ENCODE data around the gene ZNF385B.

Gene ZNF385B

GRCh38 chr2:179470992-179471391 is 390.4 kb downstream of the ZNF385B start:
- no peak for DNase-seq (ENCODE audit: low read depth in 1 of 2, low spot score in 1 of 2)

DNA sequence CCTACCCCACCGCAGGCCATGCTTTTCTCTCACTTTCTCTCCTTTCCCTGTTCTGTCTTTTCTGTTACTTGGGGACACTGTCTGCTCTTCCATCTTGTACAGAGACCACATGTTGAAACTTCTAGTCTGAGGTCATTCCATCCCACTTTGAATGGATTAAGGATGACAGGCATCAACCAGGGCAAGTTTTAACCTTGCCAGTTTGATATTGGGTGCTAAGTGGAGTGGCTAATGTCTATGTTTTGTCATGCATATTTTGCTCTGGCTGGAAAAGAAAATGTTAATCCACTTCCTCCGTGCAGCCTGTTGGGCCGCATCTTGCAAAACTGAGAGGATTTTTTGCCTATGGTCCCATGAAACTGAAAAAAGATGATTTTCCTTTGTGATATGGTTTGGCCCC is 391.3 kb downstream of the ZNF385B start:
- Histone ChIP-seq H3K27ac (replicated peaks) (no peak overlapping the region), H3K27me3 (ENCODE audit: insufficient read depth, poor library complexity, severe bottlenecking) (no peaks in the 10 kb centered on the region), H3K4me3 (replicated peaks; ENCODE audit: insufficient read depth, low read length) (no peak overlapping the region)
- DNase-seq (ENCODE audit: low read depth in 1 of 2, low spot score in 1 of 2): no peak
- no peak for TF ChIP-seq REST (IDR thresholded peaks at IDR 0.05; ENCODE audit: insufficient replicate concordance, low read depth)
- TF ChIP-seq GABPA (IDR thresholded peaks at IDR 0.05; ENCODE audit: low read depth): no peak
- TF ChIP-seq, protein P1, sequence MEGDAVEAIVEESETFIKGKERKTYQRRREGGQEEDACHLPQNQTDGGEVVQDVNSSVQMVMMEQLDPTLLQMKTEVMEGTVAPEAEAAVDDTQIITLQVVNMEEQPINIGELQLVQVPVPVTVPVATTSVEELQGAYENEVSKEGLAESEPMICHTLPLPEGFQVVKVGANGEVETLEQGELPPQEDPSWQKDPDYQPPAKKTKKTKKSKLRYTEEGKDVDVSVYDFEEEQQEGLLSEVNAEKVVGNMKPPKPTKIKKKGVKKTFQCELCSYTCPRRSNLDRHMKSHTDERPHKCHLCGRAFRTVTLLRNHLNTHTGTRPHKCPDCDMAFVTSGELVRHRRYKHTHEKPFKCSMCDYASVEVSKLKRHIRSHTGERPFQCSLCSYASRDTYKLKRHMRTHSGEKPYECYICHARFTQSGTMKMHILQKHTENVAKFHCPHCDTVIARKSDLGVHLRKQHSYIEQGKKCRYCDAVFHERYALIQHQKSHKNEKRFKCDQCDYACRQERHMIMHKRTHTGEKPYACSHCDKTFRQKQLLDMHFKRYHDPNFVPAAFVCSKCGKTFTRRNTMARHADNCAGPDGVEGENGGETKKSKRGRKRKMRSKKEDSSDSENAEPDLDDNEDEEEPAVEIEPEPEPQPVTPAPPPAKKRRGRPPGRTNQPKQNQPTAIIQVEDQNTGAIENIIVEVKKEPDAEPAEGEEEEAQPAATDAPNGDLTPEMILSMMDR (IDR thresholded peaks at IDR 0.05; ENCODE audit: insufficient read depth, low read length): no peak
- no peak for TF ChIP-seq SPI1 (IDR thresholded peaks at IDR 0.05; ENCODE audit: borderline replicate concordance, low read depth)
- no peak for TF ChIP-seq POLR2AphosphoS5 (IDR thresholded peaks at IDR 0.05; ENCODE audit: low read depth)

More at GRCh38 chr2:179470992-179471391, 390.4 kb downstream of the ZNF385B start:
- Histone ChIP-seq H3K27ac (replicated peaks) (no peak overlapping the region), H3K27me3 (ENCODE audit: insufficient read depth, poor library complexity, severe bottlenecking) (no peaks in the 10 kb centered on the region), H3K4me3 (replicated peaks; ENCODE audit: insufficient read depth, low read length) (no peak overlapping the region)
- TF ChIP-seq REST (IDR thresholded peaks at IDR 0.05; ENCODE audit: insufficient replicate concordance, low read depth) (no peak), GABPA (IDR thresholded peaks at IDR 0.05; ENCODE audit: low read depth) (no peak), POLR2AphosphoS5 (IDR thresholded peaks at IDR 0.05; ENCODE audit: low read depth) (no peak), SPI1 (IDR thresholded peaks at IDR 0.05; ENCODE audit: borderline replicate concordance, low read depth) (no peak)
- TF ChIP-seq, protein P1 (IDR thresholded peaks at IDR 0.05; ENCODE audit: insufficient read depth, low read length): no peak

DNA sequence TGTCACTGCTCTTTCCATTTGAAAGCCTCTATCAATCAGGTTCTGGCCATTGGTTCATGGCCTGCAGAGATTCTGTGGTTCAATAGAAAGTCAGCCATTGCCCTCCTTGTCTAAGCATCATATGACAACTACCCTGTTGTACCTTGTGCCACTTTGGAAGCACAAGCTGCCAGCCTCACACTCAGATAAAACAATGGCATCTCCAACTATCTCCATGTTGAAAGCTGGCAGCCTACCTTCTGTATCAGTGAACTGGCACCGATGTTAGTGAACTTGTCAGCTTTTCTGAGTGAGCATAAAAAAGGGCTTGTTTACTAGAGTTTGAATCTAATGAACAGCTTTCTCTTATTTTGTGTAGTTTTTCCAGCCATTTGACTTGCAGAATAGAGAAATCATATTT is 393.5 kb downstream of the ZNF385B start:
- no peak for DNase-seq (ENCODE audit: low read depth in 1 of 2, low spot score in 1 of 2)
- Histone ChIP-seq H3K27me3 (ENCODE audit: insufficient read depth, poor library complexity, severe bottlenecking) (no peaks in the 10 kb centered on the region), H3K27ac (replicated peaks) (no peak overlapping the region), H3K4me3 (replicated peaks; ENCODE audit: insufficient read depth, low read length) (no peak overlapping the region)
- TF ChIP-seq POLR2AphosphoS5 (IDR thresholded peaks at IDR 0.05; ENCODE audit: low read depth) (no peak), SPI1 (IDR thresholded peaks at IDR 0.05; ENCODE audit: borderline replicate concordance, low read depth) (no peak), GABPA (IDR thresholded peaks at IDR 0.05; ENCODE audit: low read depth) (no peak), REST (IDR thresholded peaks at IDR 0.05; ENCODE audit: insufficient replicate concordance, low read depth) (no peak)
- TF ChIP-seq, protein P1 (IDR thresholded peaks at IDR 0.05; ENCODE audit: insufficient read depth, low read length): no peak
